GM18508 (cell line): ENCODE results near the gene MTAP.
A peak's percentile ranks its signal among the peaks of the same experiment; 100 is the strongest.

Source experiments
- ATAC-seq: cut with Tn5 transposase; IDR thresholded peaks from one replicate; pipeline ENCODE4 v1.9.1; 2021; ENCODE audit warnings: moderate number of reproducible peaks; ENCODE audit not compliant: insufficient read depth, unreplicated experiment

Gene MTAP

GRCh38 chr9:21802418-21803000, at the start of gene MTAP:
MTAP (plus strand) TSS chr9:21802636; CDS start chr9:21802749, 113 bp downstream.
- ATAC-seq: peak; percentile 77

GRCh38 chr9:21753523-21753922, 48.9 kb upstream of the MTAP start:
- ATAC-seq: no peak

DNA sequence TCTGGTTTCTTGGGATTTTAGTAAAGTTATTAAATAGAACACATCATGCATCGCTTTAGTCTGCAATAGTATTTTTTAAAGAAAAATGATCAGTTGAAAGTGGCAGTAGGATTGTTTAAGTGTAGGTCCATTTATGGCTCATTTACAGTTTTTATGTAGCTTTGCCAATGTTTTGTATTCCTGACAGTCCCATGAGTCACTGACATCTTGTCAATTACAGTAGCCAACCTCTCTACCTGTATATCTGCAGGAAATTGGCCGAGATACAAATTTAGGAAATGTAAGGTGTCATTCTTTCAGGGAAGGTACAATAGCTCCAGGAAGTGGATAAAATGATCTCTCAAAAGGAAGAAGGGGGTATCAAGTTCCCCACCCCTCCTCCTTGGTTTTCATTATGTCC, 47.7 kb upstream of the MTAP start:
- no peak for ATAC-seq

GRCh38 chr9:21758540-21758939, 43.9 kb upstream of the MTAP start:
- ATAC-seq: no peak

DNA sequence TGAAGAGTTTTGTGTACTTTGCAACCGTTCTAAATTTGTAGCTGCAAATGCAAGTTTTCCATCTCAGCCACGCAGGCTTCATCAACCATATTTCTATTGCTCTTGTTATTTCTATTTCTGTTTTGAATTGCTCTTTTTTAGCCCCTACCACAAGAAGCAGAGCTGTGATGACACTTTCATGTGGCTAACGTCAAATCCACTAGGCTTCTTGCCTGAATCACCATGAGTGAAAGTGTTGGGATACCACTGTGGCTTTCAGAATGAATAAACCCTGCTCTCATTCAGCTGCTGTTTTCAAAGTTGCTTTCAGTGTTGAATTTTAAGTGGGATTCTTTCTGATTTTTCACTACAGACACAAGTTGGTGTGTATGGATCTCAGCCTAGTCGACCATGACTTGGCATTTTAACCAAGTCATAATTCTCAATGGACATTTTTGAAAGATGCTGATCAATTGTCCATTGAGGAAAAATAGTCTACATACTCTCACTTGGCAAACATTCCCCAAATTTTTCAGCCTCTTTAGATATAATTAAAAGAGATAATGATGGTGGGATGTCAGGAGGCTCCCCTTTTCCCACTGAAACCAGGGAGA, 41.0 kb upstream of the MTAP start:
- ATAC-seq: peak; percentile 90

GRCh38 chr9:21762064-21762463, 40.4 kb upstream of the MTAP start:
- no peak for ATAC-seq

- ATAC-seq: no peak
Observed at GRCh38 chr9:21764846-21765245, 37.6 kb upstream of the MTAP start.

DNA sequence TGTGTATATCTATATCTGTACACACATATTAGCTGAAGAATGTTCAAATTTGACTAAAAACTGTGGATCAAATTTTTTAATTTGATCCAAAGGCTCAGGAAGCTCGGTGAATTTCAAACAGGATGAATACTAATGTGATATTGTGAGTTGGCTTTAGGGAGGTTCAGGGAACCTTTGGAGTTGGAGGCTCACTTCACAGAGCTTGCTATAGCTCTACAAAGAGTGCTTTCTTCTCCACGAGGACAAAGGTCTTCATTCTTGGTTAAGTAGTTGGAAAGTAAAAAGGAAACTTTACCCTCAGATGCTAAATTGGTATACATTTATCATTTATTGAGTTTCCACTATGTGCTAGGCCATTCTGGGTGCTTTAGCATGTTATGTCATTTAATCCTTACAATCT, 36.3 kb upstream of the MTAP start:
- no peak for ATAC-seq

GRCh38 chr9:21770871-21771560, 31.4 kb upstream of the MTAP start:
- no peak for ATAC-seq

GRCh38 chr9:21777701-21778100, 24.7 kb upstream of the MTAP start:
- ATAC-seq: no peak

GRCh38 chr9:21778304-21778703, 24.1 kb upstream of the MTAP start:
- ATAC-seq: no peak

DNA sequence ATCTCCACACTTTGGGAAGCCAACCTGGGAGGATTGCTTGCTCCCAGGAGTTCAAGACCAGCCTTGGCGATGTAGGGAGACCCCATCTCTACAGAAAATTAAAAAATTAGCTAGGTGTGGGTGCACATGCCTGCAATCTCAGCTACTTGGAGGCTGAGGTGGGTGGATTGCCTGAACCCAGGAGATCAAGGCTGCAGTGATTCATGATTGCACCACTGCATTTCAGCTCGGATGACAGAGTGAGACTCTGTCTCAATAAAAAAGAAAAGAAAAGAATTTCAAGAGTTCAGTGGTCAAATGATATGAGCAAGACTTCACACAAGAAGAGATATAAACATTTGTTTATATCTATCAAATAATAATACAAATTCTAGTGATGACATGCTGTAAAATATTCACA, 23.0 kb upstream of the MTAP start:
- ATAC-seq: no peak

DNA sequence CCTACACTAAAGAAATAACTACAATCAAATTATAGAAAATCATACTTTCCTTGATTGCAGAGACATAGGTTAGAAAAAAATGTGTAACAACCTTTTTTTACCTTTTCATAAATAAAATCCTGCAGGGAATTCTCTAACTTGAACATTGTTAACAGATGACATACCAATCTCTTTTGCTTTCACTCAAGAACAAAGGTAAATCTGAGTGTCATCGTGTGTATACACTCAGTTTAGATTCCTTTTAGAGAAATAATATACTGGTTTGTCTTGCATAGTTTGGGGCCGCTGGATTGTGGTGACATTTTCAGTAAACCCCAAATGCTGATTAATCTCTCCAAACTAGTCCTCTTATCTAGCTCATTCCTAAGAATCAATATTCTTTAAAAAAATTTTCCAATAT, 20.8 kb upstream of the MTAP start:
- ATAC-seq: no peak

GRCh38 chr9:21782205-21782604, 20.2 kb upstream of the MTAP start:
- ATAC-seq: no peak

DNA sequence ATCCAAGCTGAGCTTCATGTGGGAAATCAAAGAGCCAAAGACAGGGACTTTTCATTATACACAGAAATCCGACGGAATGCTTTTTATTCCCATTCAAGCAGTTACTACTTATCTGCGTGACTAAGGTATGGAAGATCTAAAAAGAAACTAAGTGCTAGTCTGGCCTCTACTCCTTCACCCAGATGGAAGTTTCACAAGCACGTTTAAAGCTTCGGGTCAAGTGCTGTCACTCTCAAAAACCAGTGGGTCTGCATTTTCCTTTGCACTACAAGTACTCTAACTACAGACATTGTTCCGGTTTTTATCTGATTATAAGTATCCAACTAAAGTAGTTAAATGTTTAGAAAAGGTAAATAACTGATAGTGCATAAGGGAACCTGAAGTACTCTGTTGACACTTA, 13.7 kb upstream of the MTAP start:
- no peak for ATAC-seq

GRCh38 chr9:21789541-21790037, 12.8 kb upstream of the MTAP start:
- ATAC-seq: peak; percentile 95

DNA sequence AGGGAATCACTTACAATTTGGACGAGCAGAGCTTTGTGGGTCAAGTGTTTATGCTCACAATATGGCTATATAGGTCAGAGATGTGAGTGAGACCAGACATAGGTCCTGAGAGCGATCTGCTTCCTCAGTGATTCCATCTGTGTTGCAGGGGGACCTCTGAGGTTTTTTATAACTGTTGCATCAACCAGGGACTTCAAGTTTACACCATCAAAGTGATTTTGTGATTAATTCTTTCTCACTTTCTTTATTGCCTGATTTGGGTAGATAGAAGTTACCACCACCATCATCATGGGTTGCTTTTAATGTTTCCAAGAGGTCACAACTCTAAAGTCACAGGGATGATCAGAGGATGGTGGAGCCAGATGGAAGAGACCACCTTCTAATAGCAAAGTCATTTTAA, 7.0 kb upstream of the MTAP start:
- no peak for ATAC-seq

- ATAC-seq: no peak
Observed at GRCh38 chr9:21796768-21797167, 5.7 kb upstream of the MTAP start.

GRCh38 chr9:21800931-21801682, 1.3 kb upstream of the MTAP start:
- no peak for ATAC-seq

DNA sequence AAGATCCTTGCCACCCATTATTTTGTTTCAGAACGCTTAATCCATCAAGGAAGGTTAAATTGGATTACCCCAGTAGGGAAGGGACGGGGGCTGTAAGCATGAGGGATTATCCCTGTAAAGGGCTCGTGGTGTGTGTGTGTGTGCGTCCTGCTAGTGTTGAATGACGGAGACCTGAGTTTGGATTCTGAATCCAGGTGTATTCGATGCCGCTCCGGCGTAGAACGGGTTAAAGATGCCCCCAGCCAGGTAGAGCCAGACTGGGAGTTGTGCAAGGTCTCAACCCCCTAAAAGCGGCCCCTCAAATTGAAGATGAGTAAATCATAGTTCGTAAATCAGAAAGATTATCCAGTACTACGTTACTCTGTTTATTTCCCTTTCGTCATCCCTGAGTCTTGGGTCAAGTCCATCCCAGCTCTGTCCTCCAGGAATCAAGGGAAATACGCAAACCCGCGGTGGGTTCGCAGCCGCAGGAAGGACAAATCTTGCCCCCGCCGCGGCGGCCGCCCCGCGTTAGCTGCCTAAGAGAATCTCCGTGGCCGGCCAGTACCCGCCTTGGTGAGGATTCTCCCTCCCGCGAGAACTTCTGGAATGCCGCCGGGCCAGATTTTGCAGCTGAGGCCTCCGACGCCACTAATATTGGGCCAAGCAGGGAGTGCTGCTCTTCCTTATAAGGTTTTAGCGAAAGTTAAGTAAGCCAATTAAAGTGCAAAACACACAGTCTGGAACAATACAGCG, 586 bp upstream of the MTAP start:
- ATAC-seq: peak; percentile 20
